ENCODE results near the gene DENND1B. TPM values are rescaled to one million over a fixed set of nuclear protein-coding genes. Genes with fewer than 3 reads are reported as not detected.

DENND1B gene
- total RNA-seq, 2 donors from 2014 or later: 6.9 to 26.2 TPM

DNA sequence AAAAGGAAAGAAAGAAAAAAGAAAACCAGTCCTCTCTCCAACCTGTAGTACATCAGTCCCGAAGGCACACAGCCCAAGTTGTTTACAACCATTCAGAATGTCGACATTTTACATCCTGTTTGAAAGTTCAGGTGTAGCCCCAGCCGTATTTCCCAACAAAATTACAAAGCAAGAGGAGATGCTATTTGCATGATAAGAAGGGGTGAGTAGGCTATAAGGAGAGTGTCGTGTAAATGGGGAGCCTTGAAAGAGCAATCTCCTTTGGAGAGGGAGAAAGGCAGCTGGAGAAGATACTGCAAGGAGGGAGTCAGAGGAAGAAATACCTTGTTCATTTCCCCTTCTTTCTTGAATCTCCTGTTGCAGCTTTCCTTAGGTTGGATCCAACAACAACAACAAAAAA is 35.5 kb upstream of the DENND1B start:
- H3K27me3 ChIP-seq: no peaks in the 10 kb centered on the region

GRCh38 chr1:197808880-197809279 is 33.6 kb upstream of the DENND1B start:
- no peak for ATAC-seq

More for the DNA sequence above, 35.5 kb upstream of the DENND1B start:
- DNase-seq (no peak), ATAC-seq (no peak)
- 75 to 79% methylated on average over 4 of the region's 4 CpGs for WGBS, 2 donors
- Histone ChIP-seq H3K4me1 (no peaks in the 10 kb centered on the region), H3K27ac (no peak overlapping the region), H3K9me3 (no peaks in the 10 kb centered on the region), H3K4me3 (no peak overlapping the region), H3K36me3 (replicated peaks in 1 of 2; ENCODE audit: insufficient read depth in 1 of 2, low read depth in 2 of 2) (no peaks in the 10 kb centered on the region)
- intact Hi-C loops (cut with DNase I): no loop called here
- TF ChIP-seq, protein P1, sequence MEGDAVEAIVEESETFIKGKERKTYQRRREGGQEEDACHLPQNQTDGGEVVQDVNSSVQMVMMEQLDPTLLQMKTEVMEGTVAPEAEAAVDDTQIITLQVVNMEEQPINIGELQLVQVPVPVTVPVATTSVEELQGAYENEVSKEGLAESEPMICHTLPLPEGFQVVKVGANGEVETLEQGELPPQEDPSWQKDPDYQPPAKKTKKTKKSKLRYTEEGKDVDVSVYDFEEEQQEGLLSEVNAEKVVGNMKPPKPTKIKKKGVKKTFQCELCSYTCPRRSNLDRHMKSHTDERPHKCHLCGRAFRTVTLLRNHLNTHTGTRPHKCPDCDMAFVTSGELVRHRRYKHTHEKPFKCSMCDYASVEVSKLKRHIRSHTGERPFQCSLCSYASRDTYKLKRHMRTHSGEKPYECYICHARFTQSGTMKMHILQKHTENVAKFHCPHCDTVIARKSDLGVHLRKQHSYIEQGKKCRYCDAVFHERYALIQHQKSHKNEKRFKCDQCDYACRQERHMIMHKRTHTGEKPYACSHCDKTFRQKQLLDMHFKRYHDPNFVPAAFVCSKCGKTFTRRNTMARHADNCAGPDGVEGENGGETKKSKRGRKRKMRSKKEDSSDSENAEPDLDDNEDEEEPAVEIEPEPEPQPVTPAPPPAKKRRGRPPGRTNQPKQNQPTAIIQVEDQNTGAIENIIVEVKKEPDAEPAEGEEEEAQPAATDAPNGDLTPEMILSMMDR (IDR thresholded peaks at IDR 0.05): no peak
- TF ChIP-seq POLR2A (IDR thresholded peaks at IDR 0.05): no peak

DNA sequence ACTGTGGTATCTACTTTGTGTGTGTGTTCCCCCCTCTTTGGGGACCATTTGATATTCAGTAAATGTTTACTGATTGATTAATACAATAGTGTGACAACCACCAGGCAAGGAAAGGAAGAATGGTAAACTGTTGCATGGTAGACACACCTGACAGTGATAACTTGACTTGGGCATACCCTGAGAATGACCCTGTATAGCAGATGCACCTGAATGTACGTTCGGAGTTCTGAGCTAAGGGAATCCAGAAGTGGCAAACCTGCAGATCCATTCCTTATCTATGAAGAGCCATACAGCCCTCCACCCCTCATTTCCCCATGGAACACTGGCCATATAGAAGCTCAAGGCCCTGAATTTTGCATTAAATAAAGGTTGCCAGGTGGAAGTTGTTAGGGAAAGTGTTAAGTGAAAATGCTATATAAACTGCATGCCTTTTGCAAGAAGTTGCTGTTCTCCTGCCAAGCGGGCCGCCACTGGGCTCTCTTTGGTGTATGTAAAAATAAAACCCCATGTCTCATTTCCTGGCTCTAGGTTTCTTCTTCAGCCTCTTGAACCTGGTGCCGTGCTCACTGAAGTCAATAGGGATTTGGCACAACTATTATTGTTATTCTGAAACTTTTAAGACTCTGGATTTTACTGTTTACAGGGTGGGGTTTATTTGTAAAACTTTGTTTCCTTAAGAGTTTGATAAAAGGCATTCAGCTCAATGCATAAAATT is 32.6 kb upstream of the DENND1B start:
- no peak overlapping the region for H3K27ac ChIP-seq
- H3K9me3 ChIP-seq: no peaks in the 10 kb centered on the region
- no peaks in the 10 kb centered on the region for H3K27me3 ChIP-seq
- no peak for DNase-seq
- no peaks in the 10 kb centered on the region for H3K36me3 ChIP-seq (replicated peaks in 1 of 2; ENCODE audit: insufficient read depth in 1 of 2, low read depth in 2 of 2)
- no peaks in the 10 kb centered on the region for H3K4me1 ChIP-seq
- no peak overlapping the region for H3K4me3 ChIP-seq
- intact Hi-C loops (cut with DNase I): no loop called here
- TF ChIP-seq, protein P1 (IDR thresholded peaks at IDR 0.05): no peak
- no peak for TF ChIP-seq POLR2A (IDR thresholded peaks at IDR 0.05)
- 85 to 86% methylated on average over 5 of the region's 5 CpGs for WGBS, 2 donors
- no peak for ATAC-seq

More at GRCh38 chr1:197808880-197809279, 33.6 kb upstream of the DENND1B start:
- TF ChIP-seq, protein P1 (IDR thresholded peaks at IDR 0.05): no peak
- no peak for TF ChIP-seq POLR2A (IDR thresholded peaks at IDR 0.05)
- Histone ChIP-seq H3K4me3 (no peak overlapping the region), H3K36me3 (replicated peaks in 1 of 2; ENCODE audit: insufficient read depth in 1 of 2, low read depth in 2 of 2) (no peaks in the 10 kb centered on the region), H3K9me3 (no peaks in the 10 kb centered on the region), H3K27ac (no peak overlapping the region), H3K27me3 (no peaks in the 10 kb centered on the region), H3K4me1 (no peaks in the 10 kb centered on the region)
- intact Hi-C loops (cut with DNase I): no loop called here
- WGBS, 2 donors: 60 to 63% methylated on average over 3 of the region's 3 CpGs
- no peak for DNase-seq

GRCh38 chr1:197807216-197807615 is 31.9 kb upstream of the DENND1B start:
- DNase-seq (no peak), ATAC-seq (no peak)
- Histone ChIP-seq H3K4me1 (no peaks in the 10 kb centered on the region), H3K27ac (no peak overlapping the region), H3K4me3 (no peak overlapping the region), H3K27me3 (no peaks in the 10 kb centered on the region), H3K9me3 (no peaks in the 10 kb centered on the region), H3K36me3 (replicated peaks in 1 of 2; ENCODE audit: insufficient read depth in 1 of 2, low read depth in 2 of 2) (no peaks in the 10 kb centered on the region)
- WGBS, 2 donors: 77 to 86% methylated on average over 4 of the region's 4 CpGs
- intact Hi-C loops (cut with DNase I): no loop called here
- no peak for TF ChIP-seq POLR2A (IDR thresholded peaks at IDR 0.05)
- TF ChIP-seq, protein P1 (IDR thresholded peaks at IDR 0.05): no peak

- intact Hi-C loops (cut with DNase I): no loop called here
- 95 to 100% methylated on average over 1 of the region's 1 CpG for WGBS, 2 donors
Measured at GRCh38 chr1:197806718-197807117, 31.4 kb upstream of the DENND1B start.

More at GRCh38 chr1:197806718-197807117, 31.4 kb upstream of the DENND1B start:
- Histone ChIP-seq H3K4me1 (no peaks in the 10 kb centered on the region), H3K9me3 (peaks cover 0 to under 1% (median 0%) of the 10 kb centered on the region in 3 donors), H3K27ac (no peak overlapping the region), H3K27me3 (no peaks in the 10 kb centered on the region), H3K4me3 (no peak overlapping the region), H3K36me3 (replicated peaks in 1 of 2; ENCODE audit: insufficient read depth in 1 of 2, low read depth in 2 of 2) (no peaks in the 10 kb centered on the region)
- DNase-seq: no peak
- TF ChIP-seq, protein P1 (IDR thresholded peaks at IDR 0.05): no peak
- no peak for TF ChIP-seq POLR2A (IDR thresholded peaks at IDR 0.05)
- no peak for ATAC-seq
